Measurements from ENCODE around the gene LRIF1.

- TF ChIP-seq CTCF (IDR thresholded peaks at IDR 0.05): no peak
- no peak for TF ChIP-seq POLR2A (IDR thresholded peaks at IDR 0.05)
Observed at GRCh38 chr1:110953031-110953430, 10.7 kb downstream of the LRIF1 start.
